Activated CD8-positive, alpha-beta memory T cell treated with anti-CD3 and anti-CD28 coated beads for 1 hour (primary cell): ENCODE results near the gene ETDC.
"Not testable (repeated sequence)": the region's sequence is repeated elsewhere in the genome, so short reads cannot be mapped to it uniquely, and the experiment has no call there.

ENCODE experiments used
- DNase-seq, 2 donors: peaks; one replicate each; pipeline ENCODE4 v3.0.0-alpha.2; 2020; ENCODE audit warnings: low read depth in 1 of 2; ENCODE audit errors: extremely low read depth in 1 of 2

Gene ETDC

DNA sequence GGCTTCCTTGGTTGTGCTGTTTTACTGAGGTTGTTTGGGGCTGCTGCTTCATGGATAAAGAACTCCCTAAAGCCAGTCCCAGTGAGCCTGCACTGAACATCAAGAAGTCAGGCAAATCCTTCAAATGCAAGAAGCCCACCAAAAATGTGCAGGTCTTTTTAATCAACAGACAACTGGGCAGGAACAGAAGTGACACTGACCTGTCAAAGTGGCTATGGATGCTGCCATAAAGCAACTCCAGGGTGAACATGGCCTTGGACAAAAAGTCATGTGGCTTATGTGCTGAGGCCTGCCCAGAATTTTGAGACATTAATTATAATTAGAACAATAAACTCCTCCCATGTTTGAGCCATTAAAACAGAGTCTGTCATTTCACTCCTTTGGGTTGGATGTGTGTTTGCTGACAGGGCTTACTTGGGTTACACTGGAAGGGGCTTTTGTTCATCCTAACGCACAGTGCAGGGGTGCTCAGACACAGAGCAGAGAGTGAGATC is at the start of gene ETDC:
TSS of gene ETDC (plus strand) at position 51 of the 494 bp plus-strand sequence. CDS start at position 51, 0 bp downstream.
- no peak for DNase-seq

DNA sequence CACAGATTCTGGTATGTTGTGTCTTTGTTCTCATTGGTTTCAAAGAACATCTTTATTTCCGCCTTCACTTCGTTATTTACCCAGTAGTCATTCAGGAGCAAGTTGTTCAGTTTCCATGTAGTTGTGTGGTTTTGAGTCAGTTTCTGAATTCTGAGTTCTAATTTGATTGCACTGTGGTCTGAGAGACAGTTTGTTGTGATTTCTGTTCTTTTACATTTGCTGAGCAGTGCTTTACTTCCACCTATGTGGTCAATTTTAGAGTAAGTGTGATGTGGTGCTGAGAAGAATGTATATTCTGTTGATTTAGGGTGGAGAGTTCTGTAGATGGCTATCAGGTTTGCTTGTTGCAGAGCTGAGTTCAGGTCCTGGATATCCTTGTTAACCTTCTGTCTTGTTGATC is 48.3 kb upstream of the ETDC start:
- not testable (repeated sequence) for DNase-seq

- not testable (repeated sequence) for DNase-seq
Measured at GRCh38 chrX:135263376-135263775, 45.9 kb upstream of the ETDC start.

DNA sequence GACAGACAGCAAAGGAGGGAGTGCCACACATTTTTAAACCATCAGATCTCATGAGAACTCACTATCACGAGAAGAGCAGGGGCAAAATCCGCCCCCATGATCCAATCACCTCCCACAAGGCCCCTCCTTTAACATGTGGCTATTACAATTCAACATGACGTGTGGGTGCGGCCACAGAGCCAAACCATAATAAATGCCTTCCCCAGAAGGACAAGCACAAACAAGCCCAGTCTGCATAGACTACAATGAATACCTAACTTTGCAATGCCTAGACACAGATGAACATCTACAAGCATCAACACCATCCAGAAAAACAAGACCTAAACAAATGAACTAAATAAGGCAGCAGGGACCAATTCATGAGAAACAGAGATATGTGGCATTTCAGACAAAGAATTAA is 45.1 kb upstream of the ETDC start:
- no peak for DNase-seq

- DNase-seq: no peak
Measured at GRCh38 chrX:135273162-135273561, 36.1 kb upstream of the ETDC start.

DNA sequence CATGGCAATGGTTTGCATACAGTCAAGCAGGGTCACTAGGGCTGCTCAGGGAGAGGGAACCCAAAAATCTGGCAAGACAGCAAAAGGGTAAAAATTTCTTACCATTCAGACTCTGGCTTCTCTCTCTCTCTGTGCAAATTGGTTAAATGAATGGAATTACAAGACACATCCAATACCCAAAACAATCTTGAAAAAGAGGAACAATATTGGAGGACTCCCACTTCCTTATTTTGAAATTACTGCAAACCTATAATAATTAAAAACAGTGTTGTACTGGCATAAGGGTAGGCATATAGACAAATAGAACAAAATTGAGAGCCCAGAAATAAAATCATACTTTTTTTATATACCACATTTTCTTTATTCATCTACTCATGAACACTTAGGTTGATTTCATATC is 33.3 kb upstream of the ETDC start:
- DNase-seq: no peak

DNA sequence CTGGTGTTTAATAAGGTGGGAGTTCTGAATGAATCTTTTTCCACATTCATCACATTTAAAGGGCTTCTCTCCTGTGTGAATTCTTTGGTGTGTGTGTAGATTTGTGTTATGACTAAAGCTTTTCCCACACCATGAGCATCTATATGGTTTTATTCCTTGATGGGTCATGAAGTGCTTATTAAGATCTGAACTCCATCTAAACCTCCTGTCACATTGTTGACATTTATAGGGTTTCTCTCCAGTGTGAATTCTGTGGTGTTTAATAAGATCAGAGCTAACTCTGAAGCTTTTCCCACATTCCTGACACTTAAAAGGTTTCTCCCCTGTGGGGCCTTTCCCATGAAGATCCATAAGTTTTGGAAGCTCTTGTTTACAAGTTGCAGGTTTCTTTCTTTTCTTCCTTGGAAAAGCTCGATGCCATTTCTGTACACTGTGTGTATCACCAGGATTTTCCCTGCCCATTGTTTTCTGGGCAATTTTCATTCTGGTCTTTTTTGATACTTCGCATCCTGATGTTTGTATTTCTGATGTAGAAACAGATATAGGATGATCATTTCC is 21.9 kb upstream of the ETDC start:
- DNase-seq: no peak

DNA sequence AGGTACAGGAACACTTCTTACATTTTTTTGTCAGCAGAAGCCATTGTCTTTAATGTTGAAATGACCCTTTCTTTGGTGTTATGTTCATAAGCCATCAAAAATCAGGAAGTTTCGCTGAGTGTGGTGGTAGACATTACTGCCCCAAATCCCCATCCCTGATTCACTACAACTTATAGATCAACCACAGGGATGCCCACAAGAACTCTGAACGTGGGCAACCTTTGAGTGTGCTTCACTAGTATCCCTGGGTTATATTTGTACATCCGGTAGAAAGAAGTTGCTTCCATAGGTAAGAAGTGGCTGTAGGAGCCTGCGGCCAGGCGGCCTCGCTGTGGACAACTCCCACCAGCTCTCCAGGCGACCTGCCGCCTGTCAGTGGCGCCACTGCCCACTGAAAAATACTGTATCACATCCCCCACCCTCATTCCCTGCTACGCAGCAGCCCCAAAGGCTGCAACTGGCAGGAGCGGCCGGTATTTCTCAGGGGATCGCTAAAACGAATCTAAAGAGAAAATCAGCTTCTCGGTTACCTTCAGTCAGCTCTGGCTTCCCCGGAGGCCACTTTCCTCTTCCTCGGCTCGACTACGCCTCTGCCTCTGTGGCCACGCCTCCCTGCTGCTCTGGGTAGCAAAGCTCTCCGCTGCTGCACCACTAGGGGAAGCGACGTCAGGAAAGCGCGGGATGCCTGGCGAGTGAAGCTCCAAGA is 13.9 kb upstream of the ETDC start:
- DNase-seq: peak; percentile 8 to 22

GRCh38 chrX:135295944-135296305 is 13.4 kb upstream of the ETDC start:
- no peak for DNase-seq

DNA sequence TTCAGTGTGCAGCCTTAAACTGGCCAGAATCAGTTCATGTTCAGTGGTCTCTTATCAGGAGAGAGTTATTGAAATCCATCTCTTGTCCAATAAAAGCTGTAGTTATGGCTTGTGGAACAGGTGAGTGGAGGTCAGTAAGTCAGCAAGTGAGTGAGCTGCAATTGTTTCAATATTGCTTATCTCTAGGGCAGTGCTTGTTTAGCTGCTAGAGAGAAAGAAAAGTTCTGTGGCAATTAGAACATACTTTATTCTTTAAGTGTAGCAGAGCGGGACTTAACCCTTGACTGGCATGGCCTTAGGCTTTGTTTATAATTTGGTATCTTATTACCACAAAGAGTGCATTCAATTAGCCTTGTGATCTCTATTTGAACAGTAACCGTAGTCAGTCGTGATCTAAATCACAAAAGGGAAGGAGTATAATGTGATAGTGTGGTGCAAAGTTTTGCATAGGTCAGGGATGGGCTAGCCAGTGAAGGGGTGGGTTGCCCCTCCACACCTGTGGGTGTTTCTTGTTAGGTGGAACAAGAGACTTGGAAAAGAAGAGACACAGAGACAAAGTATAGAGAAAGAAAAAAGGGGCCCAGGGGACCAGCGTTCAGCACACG is 6.9 kb upstream of the ETDC start:
- no peak for DNase-seq

- no peak for DNase-seq
Measured at GRCh38 chrX:135304741-135305140, 4.5 kb upstream of the ETDC start.

DNA sequence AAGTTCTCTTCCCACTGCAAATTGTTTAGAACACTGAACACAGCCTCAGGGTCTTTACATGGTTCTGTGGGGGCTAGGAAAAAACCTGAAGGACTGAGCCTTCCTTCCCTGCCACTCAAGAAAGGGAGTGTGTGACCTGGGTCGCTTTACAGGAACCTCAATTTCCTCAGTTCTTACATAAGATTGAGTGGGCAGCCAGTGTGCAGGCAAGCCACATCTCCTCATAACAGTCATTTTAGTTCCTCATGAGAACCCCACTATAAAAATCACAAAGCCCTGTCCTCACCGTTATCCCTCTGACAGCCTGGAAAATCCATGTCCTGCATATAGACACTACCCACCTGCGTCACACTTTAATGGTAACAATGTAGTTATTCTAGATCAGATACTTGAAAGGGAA is 2.1 kb upstream of the ETDC start:
- DNase-seq: no peak

GRCh38 chrX:135308345-135308855 is 880 bp upstream of the ETDC start:
- no peak for DNase-seq

DNA sequence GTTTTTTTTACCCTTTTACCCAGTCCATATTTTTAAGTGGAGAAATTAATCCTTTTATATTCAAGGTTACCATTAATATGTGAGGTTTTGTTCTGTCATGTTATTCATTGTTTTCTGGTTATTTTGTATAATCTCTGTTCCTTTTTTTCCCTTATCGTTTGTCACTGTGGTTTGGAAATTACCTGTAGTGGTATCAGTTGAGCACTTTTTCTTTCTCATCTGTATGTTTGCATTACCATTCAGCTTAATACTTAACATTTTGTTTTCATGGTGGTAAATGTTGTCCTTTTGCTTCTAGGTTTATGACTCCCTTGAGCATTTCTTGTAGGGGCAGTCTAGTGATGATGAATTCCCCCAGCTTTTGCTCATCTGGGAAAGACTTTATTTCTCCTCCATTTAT is 6.6 kb downstream of the ETDC start:
- DNase-seq: no peak

DNA sequence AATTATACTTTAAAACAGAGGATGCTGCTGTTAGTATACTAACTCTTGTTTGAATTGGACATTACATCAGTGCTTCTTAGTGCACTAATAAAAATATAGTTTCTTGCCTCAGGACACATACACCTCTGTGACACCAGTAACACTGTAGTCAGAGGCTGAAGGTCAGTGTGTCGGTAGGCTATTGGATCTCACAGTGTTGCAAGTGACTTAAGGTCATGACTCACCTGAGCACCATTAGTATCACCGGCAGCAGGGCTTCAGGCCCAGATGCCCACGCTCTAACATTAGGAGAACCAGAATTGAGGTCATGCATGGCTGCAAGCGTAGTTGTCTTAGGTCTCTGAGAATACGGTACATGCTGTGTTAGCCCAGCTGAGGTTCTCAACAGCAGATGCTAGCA is 15.2 kb downstream of the ETDC start:
- no peak for DNase-seq

GRCh38 chrX:135325036-135325818 is 15.9 kb downstream of the ETDC start:
- DNase-seq: not testable (repeated sequence)

GRCh38 chrX:135327299-135327698 is 18.0 kb downstream of the ETDC start:
- no peak for DNase-seq

DNA sequence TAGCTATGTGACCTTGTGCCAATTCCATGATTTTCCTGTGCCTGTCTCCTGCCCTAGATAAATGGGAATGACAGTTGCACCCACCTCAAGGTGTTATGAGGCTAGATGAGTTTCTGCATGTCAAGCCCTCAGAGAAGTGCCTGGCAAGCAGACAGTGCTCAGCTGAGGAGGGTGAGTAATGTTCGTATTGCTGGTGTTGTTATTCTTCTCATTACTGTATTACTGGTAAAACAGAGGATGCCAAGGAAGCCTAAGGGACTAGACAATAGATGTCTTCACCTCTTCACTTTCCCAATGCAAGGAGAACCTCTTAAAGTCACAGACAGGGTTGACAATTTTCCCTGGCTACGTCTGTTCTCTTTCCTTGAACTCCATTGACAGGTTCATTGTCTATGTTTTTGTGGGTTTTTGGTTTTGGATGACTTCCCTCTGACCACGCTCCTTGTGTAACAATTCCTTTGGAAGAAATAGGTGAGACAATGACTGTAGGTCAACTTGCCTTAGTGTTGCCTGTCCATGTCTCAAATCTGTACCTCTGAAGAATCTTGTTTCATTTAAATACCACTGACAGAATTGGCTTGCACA is 19.2 kb downstream of the ETDC start:
- DNase-seq: no peak

- no peak for DNase-seq
Measured at GRCh38 chrX:135330706-135331105, 21.4 kb downstream of the ETDC start.

DNA sequence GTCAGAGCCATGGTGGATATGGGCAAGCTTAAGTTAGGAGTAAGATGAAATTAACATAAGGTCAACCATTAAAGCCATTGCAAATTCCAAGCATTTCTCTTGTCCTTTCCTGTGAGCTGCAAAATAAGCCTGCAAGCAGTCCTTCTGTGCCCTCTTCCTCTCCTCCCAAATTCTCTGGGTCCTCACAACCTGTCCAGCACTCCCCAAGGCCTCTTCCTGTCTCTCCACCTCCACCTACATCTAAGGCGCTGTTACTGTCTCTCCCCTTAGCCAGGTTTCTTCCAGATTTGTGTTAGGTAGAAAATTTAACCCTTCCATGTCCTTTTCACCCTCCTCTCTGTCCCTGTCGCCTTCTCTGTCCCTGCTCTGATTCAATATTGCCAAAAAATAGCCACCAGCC is 22.2 kb downstream of the ETDC start:
- no peak for DNase-seq

DNA sequence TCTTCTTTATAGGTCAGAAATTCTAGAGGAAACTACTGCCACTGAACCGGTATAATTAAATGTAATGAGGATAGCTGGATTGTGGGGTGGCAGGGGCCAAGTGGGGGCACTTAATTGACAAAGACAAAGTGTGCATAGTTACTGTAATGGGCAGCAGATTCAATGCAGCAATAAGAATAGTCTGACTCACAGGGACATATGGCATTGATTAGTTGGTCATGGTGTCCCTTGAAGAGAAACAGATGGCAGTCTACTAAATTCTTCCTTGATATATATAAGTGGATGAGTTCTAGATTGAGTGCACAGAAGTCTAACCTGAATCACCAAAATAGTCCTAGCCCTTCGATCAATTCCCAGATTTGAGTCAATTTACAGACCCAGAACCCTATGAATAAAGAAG is 31.6 kb downstream of the ETDC start:
- DNase-seq: no peak
